Suprapubic skin (tissue), 4 donors: ENCODE results near the gene NTN1. TPM values are rescaled to one million over a fixed set of nuclear protein-coding genes. Genes with fewer than 3 reads are reported as not detected.

Experiments
- DNase-seq, 2 donors: peaks; one replicate each; pipeline ENCODE4 v3.0.0-alpha.2; 2019; ENCODE audit warnings: low spot score in 2 of 2
- H3K27ac ChIP-seq: fragments of 200-600 bp; sonication (generic); one replicate; pipeline ENCODE4 v1.5.1; 2019
- H3K27me3 ChIP-seq: fragments of 200-600 bp; sonication (generic); one replicate; pipeline ENCODE4 v1.5.1; 2019
- H3K36me3 ChIP-seq: fragments of 200-600 bp; sonication (generic); one replicate; pipeline ENCODE4 v1.5.1; 2019
- H3K4me1 ChIP-seq: fragments of 200-600 bp; sonication (generic); one replicate; pipeline ENCODE4 v1.5.1; 2019
- H3K4me3 ChIP-seq: fragments of 200-600 bp; sonication (generic); one replicate; pipeline ENCODE4 v1.5.1; 2019; ENCODE audit warnings: mild to moderate bottlenecking
- H3K9me3 ChIP-seq: fragments of 200-600 bp; sonication (generic); one replicate; pipeline ENCODE4 v1.5.1; 2019
- CTCF ChIP-seq, 2 donors: fragments of 200-600 bp in 1 of 2; fragments of 450-650 bp in 1 of 2; sonication (generic) in 1 of 2; IDR thresholded peaks; one replicate each; pipeline ENCODE4 v1.5.1; 2016 to 2019; ENCODE audit warnings: antibody characterized with exemption in 2 of 2, mild to moderate bottlenecking in 1 of 2, moderate library complexity in 1 of 2
- EP300 ChIP-seq: sonication (generic); formaldehyde crosslinking; IDR thresholded peaks from one replicate; pipeline ENCODE4 v1.6.1; 2017; ENCODE audit warnings: antibody characterized with exemption
- POLR2A ChIP-seq, 2 donors: fragments of 450-650 bp; IDR thresholded peaks; one replicate each; pipeline ENCODE4 v1.6.1; 2017; ENCODE audit warnings: antibody characterized with exemption in 2 of 2, mild to moderate bottlenecking in 2 of 2, moderate library complexity in 2 of 2
- POLR2AphosphoS5 ChIP-seq, 3 donors: sonication (generic); formaldehyde crosslinking; IDR thresholded peaks; one replicate each; pipeline ENCODE4 v1.6.1; 2017; ENCODE audit warnings: antibody characterized with exemption in 3 of 3
- WGBS: methylation state at CpG from one replicate; pipeline ENCODE4 v1.1.5; 2018; 5-methylcytosine and 5-hydroxymethylcytosine counted together
- total RNA-seq, 4 donors: library from RNA; depleted of rRNA; stranded (reverse); fragments of >200 nt; gene quantifications; one replicate each; pipeline ENCODE4 v1.1.0, GENCODE V29; 2016

Gene NTN1
- total RNA-seq, 4 donors from 2014 or later, result 2.4 to 5.9 (median 3.4) TPM

- Histone ChIP-seq H3K27ac (no peak overlapping the region), H3K27me3 (peaks cover 3% of the 10 kb centered on the region), H3K36me3 (no peaks in the 10 kb centered on the region), H3K4me1 (no peaks in the 10 kb centered on the region), H3K9me3 (no peaks in the 10 kb centered on the region), H3K4me3 (no peak overlapping the region)
- TF ChIP-seq POLR2AphosphoS5 (IDR thresholded peaks at IDR 0.05) (no peak), POLR2A (IDR thresholded peaks at IDR 0.05) (no peak)
- DNase-seq, result no peak
- WGBS, result 81% methylated on average over 7 of the region's 7 CpGs
Observed at GRCh38 chr17:8995711-8996110, 25.6 kb upstream of the NTN1 start.

- peaks cover 10% of the 10 kb centered on the region for H3K4me1 ChIP-seq
- no peak for DNase-seq
- H3K36me3 ChIP-seq, result no peaks in the 10 kb centered on the region
- WGBS, result 16% methylated on average over 9 of the region's 9 CpGs
- no peak for TF ChIP-seq EP300
- peak; percentile 74 to 80 for TF ChIP-seq CTCF (IDR thresholded peaks at IDR 0.05)
- TF ChIP-seq POLR2A (IDR thresholded peaks at IDR 0.05), result no peak
- TF ChIP-seq POLR2AphosphoS5 (IDR thresholded peaks at IDR 0.05), result no peak
- H3K4me3 ChIP-seq, result no peak overlapping the region
- H3K27me3 ChIP-seq, result peaks cover 16% of the 10 kb centered on the region
- no peaks in the 10 kb centered on the region for H3K9me3 ChIP-seq
- H3K27ac ChIP-seq, result no peak overlapping the region
Observed at GRCh38 chr17:8997994-8998628, 23.2 kb upstream of the NTN1 start.

GRCh38 chr17:9001559-9001958 lies 19.8 kb upstream of the NTN1 start:
- WGBS, result 64% methylated on average over 3 of the region's 3 CpGs
- no peak overlapping the region for H3K27ac ChIP-seq
- peaks cover 25% of the 10 kb centered on the region for H3K4me1 ChIP-seq
- H3K27me3 ChIP-seq, result peaks cover 50% of the 10 kb centered on the region
- H3K9me3 ChIP-seq, result no peaks in the 10 kb centered on the region
- TF ChIP-seq EP300 (no peak), CTCF (IDR thresholded peaks at IDR 0.05) (no peak), POLR2A (IDR thresholded peaks at IDR 0.05) (no peak), POLR2AphosphoS5 (IDR thresholded peaks at IDR 0.05) (no peak)
- H3K4me3 ChIP-seq, result no peak overlapping the region
- H3K36me3 ChIP-seq, result no peaks in the 10 kb centered on the region
- no peak for DNase-seq

- no peak for DNase-seq
- Histone ChIP-seq H3K27me3 (peaks cover 55% of the 10 kb centered on the region), H3K9me3 (no peaks in the 10 kb centered on the region)
Observed at GRCh38 chr17:9002227-9002605, 19.1 kb upstream of the NTN1 start.

GRCh38 chr17:9002606-9003354 lies 18.5 kb upstream of the NTN1 start:
- no peaks in the 10 kb centered on the region for H3K36me3 ChIP-seq
- no peak overlapping the region for H3K27ac ChIP-seq
- H3K4me1 ChIP-seq, result peaks cover 25% of the 10 kb centered on the region
- DNase-seq, result no peak
- peaks cover 55% of the 10 kb centered on the region for H3K27me3 ChIP-seq
- WGBS, result 7% methylated on average over 23 of the region's 69 CpGs
- H3K9me3 ChIP-seq, result no peaks in the 10 kb centered on the region
- TF ChIP-seq CTCF (IDR thresholded peaks at IDR 0.05) (peak in 1 of 2 donors; percentile 35), POLR2AphosphoS5 (IDR thresholded peaks at IDR 0.05) (no peak)
- H3K4me3 ChIP-seq, result peak overlapping the region; percentile 60

More at GRCh38 chr17:9002227-9002605, 19.1 kb upstream of the NTN1 start:
- Histone ChIP-seq H3K27ac (no peak overlapping the region), H3K4me3 (no peak overlapping the region), H3K4me1 (peaks cover 25% of the 10 kb centered on the region), H3K36me3 (no peaks in the 10 kb centered on the region)
- 37% methylated on average over 15 of the region's 15 CpGs for WGBS
- no peak for TF ChIP-seq CTCF (IDR thresholded peaks at IDR 0.05)
- TF ChIP-seq EP300, result no peak
- no peak for TF ChIP-seq POLR2AphosphoS5 (IDR thresholded peaks at IDR 0.05)
